ENCODE measurements around the gene USO1.
A peak's percentile ranks its signal among the peaks of the same experiment; 100 is the strongest.
"Not testable (repeated sequence)": the region's sequence is repeated elsewhere in the genome, so short reads cannot be mapped to it uniquely, and the experiment has no call there.

The USO1 gene, protein sequence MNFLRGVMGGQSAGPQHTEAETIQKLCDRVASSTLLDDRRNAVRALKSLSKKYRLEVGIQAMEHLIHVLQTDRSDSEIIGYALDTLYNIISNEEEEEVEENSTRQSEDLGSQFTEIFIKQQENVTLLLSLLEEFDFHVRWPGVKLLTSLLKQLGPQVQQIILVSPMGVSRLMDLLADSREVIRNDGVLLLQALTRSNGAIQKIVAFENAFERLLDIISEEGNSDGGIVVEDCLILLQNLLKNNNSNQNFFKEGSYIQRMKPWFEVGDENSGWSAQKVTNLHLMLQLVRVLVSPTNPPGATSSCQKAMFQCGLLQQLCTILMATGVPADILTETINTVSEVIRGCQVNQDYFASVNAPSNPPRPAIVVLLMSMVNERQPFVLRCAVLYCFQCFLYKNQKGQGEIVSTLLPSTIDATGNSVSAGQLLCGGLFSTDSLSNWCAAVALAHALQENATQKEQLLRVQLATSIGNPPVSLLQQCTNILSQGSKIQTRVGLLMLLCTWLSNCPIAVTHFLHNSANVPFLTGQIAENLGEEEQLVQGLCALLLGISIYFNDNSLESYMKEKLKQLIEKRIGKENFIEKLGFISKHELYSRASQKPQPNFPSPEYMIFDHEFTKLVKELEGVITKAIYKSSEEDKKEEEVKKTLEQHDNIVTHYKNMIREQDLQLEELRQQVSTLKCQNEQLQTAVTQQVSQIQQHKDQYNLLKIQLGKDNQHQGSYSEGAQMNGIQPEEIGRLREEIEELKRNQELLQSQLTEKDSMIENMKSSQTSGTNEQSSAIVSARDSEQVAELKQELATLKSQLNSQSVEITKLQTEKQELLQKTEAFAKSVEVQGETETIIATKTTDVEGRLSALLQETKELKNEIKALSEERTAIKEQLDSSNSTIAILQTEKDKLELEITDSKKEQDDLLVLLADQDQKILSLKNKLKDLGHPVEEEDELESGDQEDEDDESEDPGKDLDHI

DNA sequence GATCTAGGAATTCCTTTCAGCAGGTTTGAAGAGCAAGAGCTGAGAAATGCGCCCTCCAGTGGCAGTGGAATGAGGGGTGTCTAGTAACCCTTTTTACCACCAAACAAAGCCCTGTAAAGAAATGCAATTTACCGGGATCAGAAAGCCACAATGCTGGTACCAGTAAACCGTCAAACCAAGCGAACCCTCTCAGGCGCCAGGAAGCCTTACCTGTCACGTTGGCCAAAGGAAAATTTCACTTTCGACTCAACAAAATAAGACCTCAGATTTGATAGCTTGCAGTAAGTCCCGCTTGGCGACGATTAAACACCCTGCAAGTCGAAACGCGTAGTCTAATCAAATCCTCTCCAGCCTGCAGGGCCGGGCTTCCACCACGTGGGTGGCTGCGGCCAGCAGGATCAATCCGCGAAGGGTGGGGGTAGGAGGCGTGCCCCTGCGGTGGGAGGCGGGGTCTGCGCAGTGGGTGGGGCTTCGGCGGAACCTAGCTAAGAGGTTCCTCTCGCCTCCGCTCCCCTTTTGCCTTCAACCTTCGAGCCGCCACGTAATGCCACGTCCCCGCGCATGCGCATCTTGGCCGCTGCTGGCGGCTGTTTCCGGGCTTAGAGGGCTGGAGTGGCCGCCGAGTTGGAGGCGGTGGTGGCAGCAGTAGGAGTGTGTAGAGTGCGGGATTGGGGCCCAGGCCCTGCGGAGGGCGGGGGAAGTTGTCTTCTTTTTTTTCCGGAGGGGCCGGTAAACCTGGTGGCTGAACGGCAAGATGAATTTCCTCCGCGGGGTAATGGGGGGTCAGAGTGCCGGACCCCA is at the start of gene USO1:
Gene USO1, plus strand, starts transcription at position 512 of the 801 bp plus-strand sequence. Its CDS starts 243 bp downstream, at position 755.
- DNase-seq: peak; percentile 97

DNA sequence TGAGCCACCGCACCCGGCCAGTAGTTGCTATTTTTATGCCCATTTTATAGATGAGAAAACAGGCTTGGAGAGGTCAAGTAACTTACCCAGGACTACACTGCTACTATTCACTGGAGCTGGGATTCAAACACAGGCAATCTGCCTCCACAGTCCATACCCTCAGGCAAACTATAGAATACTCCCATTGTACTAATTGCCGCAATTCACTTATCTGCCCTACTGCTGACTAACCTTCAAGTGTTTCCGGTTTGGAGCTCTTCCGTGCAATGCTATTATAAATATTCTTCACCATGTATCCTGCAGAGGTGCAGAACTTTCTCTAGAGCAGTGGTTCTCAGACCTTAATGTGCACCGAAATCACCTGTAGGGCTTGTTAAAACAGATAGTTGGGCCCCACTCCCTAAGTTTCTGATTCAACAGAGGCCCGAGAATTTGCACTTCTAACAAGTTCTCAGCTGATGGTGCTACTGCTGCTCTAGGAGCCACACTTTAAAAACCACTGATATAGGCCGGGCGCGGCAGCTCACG is 49.3 kb upstream of the USO1 start:
- DNase-seq: no peak

DNA sequence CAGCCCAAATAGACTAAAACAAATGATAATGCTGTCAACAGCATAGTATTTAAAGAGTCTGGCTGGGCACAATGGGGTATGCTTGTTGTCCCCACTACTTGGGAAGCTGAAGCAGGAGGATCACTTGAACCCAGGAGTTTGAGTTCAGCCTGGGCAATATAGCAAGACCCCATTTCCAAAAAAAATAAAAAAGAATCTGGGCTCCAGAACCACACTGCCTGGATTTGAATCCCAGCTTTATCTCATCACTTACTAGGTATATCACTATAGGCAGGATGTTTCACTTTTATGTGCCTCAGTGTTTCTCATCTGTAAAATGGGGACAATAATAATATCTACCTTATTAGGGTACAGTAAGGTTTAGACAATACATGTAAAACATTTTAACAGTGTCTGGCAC is 45.9 kb upstream of the USO1 start:
- DNase-seq: no peak

DNA sequence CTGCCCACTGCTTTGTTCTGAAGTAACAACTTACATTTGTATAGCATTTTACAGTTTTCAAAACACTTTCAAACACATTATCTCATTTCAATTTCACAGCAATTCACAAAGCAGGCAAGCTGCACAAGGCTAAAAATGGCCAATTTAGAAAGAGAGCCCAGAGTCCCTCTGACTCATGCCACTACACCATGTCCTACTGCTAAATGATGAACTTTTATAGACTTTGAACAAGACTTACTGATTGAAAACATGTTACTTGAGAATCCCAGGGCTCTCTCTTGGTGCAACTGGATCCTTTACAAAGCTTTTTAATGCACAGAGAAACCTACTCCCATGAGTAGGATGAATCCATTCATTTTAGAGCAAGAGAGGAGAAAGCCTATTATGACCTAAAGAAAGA is 45.4 kb upstream of the USO1 start:
- DNase-seq: no peak

DNA sequence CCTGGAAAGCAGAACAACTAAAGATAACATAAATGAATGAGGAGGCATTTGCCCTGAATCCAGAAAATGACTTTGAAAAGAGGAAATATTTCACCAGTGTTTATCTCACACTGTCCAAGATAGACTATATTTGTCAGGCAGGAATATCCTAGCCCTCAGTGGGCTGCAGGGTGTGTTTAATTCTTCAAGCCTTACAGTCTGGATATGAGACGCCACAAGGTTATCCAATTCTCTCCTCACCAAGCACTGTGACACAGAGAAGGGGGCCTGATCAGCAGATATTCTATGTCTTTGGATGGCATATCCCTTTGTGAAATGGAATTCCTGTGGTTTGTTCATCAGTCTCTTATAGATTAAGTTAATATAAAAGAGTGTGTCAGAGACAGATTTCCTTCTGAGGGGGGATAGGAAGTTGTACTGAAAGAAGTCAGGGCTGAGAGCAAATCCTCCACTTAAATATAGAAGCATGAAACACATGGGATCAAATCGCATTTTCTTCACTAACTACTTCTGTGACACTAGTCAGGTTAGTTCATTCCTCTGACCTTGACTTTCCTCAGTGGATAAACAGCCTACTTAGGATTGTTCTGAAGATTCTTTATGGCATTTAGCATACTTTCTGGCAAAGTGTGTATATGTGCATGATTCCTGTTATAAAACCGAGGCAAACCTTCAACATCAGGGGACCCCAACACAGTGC is 44.4 kb upstream of the USO1 start:
- no peak for DNase-seq

DNA sequence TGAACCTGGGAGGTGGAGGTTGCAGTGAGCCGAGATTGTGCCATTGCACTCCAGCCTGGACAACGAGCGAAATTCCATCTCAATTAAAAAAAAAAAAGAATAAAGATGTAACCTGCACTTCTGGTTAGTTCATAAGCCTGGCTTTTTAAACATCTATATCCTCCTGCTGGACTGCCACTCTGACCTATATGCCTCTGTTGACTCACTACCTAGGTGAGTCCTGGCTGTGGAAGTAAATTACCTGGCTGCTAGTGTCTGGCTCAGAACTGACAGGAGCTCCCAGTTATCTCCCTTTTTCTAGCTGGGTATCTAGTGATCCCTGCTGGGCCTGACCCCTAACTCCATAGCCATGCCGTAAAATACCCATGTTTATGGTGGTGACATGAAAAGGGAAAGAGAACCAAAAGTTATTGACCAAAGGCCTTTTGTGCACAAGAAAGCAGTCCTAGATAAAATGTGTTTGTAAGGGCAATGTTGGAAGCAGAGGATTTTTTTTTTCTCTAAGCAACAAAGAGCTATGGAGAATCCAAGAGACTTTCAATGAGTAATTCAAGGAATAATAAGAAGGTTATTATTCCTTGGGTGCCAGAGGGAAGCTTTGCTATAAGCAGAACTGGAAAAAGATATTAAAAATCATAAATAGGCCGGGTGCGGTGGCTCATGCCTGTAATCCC is 40.8 kb upstream of the USO1 start:
- no peak for DNase-seq

DNA sequence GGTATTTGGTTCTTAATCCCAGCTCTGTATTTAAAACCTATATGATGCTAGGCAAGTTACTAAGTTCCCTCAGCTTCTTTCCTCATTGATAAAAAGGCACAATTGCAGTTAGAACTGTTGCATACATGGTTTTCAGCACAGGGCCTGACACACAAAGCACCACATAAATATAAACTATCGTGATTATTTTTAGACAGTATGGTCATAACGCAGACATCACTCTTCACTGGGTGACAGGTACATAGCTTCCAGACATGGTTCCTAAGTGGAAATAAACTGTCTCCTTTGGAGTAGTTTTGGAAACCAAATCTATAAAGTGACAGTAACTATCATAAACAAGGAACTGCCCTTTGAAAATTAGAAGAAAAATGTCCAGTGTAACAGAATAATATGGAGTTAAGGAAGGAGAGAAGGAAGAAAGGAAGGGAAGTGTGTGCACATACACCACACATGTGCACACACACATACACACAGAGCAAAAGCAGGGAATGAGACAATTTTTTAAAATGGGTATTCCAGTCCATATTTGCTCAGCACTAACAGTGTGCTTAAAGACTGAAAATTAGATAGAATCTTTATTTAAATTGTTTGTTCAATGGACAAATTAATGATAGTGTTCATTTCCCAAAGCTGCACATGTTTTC is 38.7 kb upstream of the USO1 start:
- DNase-seq: no peak

DNA sequence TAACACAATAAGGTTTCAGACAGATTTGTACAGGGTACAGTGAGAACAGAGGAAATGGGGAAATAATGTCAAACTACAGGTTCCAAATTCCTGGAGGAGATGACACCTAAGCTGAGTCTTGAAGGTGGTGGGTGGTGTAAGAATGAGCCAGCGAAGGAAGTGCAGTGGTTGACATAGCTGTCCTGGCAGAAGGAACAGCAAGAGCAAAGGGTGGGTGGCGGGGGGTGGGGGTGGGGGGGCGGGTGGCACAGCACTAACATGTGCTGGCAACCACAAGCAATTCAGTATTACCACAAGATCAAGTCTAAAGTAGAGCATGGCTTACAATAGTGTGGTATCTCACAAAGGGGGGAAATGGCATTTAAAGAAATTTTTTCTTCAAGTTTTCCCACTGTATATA is 38.0 kb upstream of the USO1 start:
- DNase-seq: no peak

DNA sequence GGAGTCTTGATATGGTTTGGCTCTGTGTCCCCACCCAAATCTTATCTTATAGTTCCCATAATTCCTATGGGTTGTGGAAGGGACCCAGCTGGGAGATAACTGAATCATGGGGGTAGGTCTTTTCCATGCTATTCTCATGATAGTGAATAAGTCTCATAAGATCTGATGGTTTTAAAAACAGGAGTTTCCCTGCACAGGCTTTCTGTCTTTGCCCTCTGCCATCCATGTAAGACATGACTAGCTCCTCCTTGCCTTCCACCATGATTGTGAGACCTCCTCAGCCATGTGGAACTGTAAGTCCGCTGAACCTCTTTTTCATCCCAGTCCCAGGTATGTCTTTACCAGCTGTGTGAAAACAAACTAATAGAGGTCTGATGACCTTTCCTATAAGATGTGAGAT is 37.3 kb upstream of the USO1 start:
- DNase-seq: not testable (repeated sequence)

DNA sequence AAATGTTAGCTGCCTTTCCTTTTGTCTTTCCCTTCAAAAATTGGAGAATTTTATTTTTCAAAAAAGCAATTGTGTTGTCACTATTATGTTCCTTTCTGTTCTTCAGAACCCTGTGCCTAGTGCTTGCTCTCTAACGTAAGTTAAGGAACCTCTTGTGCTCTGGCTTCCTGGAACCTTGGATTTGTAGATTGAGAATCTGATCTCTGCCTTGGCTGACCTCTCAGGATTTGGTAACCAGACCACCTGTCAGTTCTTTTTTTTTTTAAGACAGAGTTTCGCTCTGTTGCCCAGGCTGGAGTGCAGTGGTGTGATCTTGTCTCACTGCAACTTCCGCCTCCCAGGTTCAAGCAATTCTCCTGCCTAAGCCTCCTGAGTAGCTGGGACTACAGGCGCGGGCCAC is 32.3 kb upstream of the USO1 start:
- DNase-seq: not testable (repeated sequence)

DNA sequence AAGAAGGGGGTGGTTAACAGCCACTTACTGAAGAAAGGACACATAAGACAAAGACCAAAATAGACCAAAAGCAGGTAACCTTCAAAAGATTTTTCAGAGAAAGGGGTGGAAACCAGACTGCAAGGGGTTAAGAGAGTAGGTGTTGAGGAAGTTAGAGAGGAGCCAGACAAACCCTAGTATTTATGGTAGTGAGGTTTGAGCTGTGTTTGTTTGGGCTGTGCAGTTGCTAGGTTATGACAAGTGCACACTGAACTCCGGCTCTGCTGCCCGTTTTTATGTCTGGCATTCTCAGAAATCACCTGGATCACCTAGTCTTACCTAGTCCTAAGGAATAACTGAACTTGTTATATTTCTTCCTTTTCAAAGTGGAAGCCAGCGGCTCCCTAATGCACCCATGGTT is 28.3 kb upstream of the USO1 start:
- peak; percentile 38 for DNase-seq

DNA sequence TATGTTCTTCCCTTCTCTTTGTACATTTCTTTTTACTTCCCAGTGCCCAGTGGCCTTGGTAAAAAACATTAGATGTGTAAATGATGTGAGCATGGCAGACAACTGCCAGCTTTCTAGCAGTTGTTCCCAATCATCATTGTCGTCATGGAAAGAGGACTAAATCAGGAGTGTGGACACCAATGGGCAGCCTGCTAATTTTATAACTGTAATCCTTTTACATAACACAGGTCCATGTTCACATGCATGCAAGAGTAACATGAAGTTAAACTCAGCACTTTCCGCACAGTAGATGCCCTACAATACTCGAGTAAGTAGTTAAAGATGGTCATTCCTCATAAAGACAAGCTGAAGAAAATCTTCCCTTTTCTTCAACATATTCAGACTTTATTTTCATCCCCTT is 27.8 kb upstream of the USO1 start:
- no peak for DNase-seq

DNA sequence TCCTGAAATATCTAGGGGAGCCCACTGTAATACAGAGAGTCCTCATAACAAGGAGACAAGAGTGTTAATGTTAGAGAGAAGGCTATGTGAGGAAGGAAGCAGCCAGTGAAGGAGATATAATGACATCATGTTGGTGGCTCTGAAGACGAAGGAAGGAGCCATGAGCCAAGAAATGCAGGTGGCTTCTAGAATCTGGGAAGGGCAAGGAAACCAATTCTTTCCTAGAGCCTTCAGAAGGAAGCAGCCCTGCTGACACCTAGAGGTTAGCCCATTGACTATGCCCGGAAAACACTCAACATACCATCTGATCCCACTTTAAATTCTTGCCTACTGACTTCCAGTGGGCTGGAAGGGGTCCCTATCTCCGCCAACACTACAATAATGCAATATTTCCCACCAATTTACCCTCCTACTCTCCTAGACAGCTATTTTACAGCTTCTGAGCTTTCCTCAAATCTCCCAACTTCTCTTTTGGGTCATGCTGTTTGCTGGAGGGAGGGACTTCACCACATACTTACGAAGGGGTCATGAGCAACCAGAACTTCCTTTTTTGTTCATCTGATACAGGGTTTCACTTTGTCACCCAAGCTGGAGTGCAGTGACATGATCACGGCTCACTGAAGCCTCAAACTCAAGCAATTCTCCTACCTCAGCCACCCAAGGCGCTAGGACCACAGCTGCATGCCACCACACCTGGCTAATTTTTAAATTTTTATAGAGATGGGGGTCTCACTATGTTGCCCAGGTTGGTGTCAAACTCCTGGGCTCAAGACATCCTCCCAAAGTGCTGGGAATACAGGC is 26.0 kb upstream of the USO1 start:
- no peak for DNase-seq

DNA sequence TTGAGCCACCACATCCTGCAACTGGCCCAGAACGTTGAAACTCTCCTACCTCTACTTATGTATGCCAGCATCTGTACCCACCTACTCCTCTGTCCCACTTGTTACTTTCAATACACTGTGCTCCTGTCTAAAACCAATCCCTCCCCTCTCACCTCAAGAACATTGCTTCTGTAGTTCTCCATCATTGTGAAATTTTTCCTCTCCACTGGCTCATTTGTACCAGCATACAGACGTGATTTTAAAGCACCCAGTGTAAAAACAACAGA is 25.5 kb upstream of the USO1 start:
- no peak for DNase-seq

DNA sequence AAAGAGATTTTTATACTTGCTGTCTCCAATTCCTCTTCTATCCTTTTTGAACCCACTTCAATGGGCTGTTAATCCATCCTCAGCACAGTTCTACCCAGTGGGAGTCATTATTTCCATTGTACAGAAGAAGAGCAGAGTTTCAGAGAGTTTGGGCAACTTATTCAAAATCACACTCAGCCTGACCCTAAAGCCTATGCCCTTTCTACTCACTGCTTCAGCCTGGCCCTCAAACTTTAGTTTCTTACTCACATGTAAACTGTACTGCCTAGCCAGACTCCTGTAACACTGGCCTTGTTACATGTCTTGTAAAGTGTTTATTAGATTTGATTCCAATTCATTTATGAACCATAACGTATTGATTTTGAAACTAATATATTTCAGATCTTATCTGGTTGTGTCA is 25.1 kb upstream of the USO1 start:
- no peak for DNase-seq

DNA sequence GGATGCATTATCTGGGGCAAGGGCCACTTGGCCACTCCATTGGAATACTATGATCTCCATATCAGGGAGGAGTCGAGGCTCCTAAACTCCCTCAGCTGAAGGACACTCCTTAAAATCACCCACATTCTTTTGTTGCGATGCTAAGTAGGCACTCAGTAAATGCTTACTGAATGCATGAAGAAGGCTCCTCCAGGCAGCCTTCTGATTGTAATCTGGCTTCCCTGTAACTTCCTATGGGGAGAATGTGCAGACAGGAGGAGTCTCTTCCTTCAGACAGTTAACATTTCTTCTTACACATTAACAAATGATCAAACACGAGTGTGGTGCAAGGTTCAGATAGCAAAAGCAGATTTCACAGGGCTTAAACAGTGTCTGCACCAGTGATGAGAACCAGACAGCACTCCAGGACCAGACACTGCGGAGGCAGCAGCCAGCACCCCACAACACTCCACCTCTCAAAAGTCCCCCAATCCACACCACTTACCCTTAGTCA is 21.4 kb upstream of the USO1 start:
- no peak for DNase-seq

DNA sequence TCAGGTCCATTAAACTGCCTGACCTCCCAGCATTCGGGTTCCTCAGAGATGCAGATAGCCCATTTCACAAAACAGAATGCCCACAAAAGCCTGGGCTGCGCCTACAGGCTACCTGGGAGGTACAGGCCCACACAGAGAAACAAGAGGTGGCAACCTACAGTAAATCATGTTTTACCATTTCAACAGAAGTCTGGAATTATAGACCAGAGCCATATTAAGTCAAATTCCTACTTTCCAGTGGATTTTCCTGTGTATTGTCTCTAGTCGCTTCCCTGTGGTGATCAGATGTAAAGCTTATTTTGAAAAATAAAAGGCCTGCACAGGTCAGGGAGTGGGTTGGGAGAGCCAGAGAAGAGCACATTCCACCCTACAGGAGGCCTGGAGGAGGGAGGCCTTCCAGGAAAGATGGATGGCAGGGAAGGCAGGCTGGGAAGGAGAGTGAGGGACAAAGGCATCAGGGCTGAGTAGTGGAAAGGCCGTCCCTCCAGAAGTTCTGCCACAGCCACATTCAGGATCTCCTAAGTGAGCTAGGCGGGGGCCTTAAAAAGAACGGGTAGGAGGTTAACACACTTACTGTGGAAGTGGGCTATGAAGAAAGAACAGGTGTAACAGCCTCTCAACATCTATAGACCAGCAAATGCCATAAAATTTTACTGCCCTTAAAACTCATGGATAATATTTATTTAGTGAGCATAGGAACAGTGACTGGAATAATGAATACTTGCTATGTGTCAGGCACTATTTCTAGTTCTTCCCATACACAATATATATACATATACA is 19.0 kb upstream of the USO1 start:
- DNase-seq: no peak

DNA sequence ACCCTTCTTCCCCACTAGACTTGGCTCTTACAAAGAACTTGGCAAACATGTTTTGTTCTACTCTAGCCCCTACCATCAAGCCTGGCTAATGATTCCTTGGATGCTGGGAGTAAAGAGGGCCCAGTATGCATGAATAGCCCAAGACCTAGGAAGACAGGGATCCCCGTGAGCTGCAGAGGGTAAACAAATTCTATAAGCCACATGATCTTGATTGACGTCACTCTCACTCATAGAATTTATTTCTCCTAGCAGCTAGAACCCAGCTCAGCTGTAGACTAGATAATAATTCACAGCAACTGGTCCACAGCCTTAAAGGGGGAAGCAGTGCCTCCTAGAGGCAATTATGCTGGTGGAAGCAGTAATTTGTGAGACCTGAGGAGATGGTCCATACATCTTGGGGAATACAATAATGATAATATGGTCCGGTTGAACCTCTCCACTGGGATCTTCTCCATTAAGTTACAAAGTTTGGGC is 16.1 kb upstream of the USO1 start:
- no peak for DNase-seq

DNA sequence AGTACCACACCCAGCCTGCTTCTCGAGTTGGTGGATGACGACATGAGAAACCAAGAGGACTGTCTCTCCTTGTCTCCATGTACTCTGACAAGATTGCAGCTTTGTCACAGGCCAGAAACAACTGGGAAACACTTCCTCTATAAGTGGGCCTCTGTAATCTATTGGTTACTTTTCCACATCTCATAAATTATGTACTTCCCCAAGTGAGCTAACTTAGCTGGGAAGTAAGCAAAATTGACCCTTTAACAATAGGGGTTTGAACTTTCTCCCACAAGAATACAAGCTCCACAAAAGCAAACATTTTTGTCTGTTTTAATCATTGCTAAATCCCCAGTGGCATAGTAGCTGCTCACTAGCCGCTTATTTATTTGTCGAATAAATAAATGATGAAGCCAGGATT is 14.1 kb upstream of the USO1 start:
- DNase-seq: no peak
